Glutamatergic neuron (in vitro differentiated cells): ENCODE measurements around the gene TNS3. TPM values are rescaled to one million over a fixed set of nuclear protein-coding genes. Genes with fewer than 3 reads are reported as not detected.

Experiments
- DNase-seq: peaks from one replicate; pipeline ENCODE4 v3.0.0; 2022
- H3K27ac Mint-ChIP-seq: one replicate; pipeline ENCODE4 v1.8.0; 2020; ENCODE audit warnings: mild to moderate bottlenecking, mixed read lengths, inconsistent platforms; ENCODE audit not compliant: unreplicated experiment
- H3K27me3 Mint-ChIP-seq: one replicate; pipeline ENCODE4 v1.8.0; 2020; ENCODE audit warnings: mild to moderate bottlenecking, moderate library complexity, mixed read lengths, inconsistent platforms; ENCODE audit not compliant: unreplicated experiment
- H3K36me3 Mint-ChIP-seq: one replicate; pipeline ENCODE4 v1.8.0; 2020; ENCODE audit warnings: mild to moderate bottlenecking, mixed read lengths, inconsistent platforms; ENCODE audit not compliant: unreplicated experiment
- H3K4me1 Mint-ChIP-seq: one replicate; pipeline ENCODE4 v1.8.0; 2020; ENCODE audit warnings: mild to moderate bottlenecking, low read depth, mixed read lengths, inconsistent platforms; ENCODE audit not compliant: unreplicated experiment
- H3K4me3 Mint-ChIP-seq: one replicate; pipeline ENCODE4 v1.8.0; 2020; ENCODE audit warnings: mild to moderate bottlenecking, mixed read lengths, inconsistent platforms; ENCODE audit not compliant: unreplicated experiment
- H3K9me3 Mint-ChIP-seq: one replicate; pipeline ENCODE4 v1.8.0; 2020; ENCODE audit warnings: mild to moderate bottlenecking, moderate library complexity, mixed read lengths, inconsistent platforms; ENCODE audit not compliant: unreplicated experiment
- total RNA-seq: library from RNA; stranded (reverse); fragmentation: NEBNext Ultra II Directional; extraction: Animal tissue kit (Norgen Biotek cat#: 25700); gene quantifications from one replicate; pipeline ENCODE4 v1.2.1, GENCODE V29; 2021; ENCODE audit not compliant: unreplicated experiment
- TF ChIP-seq, protein P1 (sequence below): fragments of 200-600 bp; sonication (generic); IDR thresholded peaks from one replicate; pipeline ENCODE4 v1.5.0; 2021; ENCODE audit not compliant: partially characterized antibody, unreplicated experiment

The TNS3 gene
- total RNA-seq, 1 donor from 2014 or later, result 3.8 TPM

DNA sequence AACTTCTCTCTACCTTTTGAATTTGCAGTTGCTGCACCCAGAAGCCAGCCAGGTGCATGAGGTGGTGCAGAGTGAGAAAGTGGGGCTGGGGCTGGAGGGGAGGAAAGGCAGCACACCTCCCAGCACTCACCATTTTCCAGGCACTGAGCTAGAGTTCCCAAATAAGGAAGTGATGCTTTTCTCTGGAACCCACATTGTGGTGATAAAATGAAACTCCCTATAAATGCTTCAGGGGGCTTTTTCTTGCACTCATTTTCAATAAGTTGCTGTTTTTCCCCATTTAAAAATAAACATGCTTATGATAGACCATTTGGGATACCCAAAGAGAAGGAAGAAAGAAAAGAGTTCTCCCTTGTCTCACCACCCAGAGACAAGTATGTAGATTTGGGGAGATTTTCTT is 42.8 kb upstream of the TNS3 start:
- Mint-ChIP-seq H3K36me3 (peaks cover 7% of the 10 kb centered on the region), H3K4me1 (peaks cover 19% of the 10 kb centered on the region), H3K9me3 (peaks cover 4% of the 10 kb centered on the region), H3K4me3 (no peak overlapping the region), H3K27ac (no peak overlapping the region), H3K27me3 (peaks cover 8% of the 10 kb centered on the region)
- TF ChIP-seq, protein P1, sequence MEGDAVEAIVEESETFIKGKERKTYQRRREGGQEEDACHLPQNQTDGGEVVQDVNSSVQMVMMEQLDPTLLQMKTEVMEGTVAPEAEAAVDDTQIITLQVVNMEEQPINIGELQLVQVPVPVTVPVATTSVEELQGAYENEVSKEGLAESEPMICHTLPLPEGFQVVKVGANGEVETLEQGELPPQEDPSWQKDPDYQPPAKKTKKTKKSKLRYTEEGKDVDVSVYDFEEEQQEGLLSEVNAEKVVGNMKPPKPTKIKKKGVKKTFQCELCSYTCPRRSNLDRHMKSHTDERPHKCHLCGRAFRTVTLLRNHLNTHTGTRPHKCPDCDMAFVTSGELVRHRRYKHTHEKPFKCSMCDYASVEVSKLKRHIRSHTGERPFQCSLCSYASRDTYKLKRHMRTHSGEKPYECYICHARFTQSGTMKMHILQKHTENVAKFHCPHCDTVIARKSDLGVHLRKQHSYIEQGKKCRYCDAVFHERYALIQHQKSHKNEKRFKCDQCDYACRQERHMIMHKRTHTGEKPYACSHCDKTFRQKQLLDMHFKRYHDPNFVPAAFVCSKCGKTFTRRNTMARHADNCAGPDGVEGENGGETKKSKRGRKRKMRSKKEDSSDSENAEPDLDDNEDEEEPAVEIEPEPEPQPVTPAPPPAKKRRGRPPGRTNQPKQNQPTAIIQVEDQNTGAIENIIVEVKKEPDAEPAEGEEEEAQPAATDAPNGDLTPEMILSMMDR, result no peak
- no peak for DNase-seq

DNA sequence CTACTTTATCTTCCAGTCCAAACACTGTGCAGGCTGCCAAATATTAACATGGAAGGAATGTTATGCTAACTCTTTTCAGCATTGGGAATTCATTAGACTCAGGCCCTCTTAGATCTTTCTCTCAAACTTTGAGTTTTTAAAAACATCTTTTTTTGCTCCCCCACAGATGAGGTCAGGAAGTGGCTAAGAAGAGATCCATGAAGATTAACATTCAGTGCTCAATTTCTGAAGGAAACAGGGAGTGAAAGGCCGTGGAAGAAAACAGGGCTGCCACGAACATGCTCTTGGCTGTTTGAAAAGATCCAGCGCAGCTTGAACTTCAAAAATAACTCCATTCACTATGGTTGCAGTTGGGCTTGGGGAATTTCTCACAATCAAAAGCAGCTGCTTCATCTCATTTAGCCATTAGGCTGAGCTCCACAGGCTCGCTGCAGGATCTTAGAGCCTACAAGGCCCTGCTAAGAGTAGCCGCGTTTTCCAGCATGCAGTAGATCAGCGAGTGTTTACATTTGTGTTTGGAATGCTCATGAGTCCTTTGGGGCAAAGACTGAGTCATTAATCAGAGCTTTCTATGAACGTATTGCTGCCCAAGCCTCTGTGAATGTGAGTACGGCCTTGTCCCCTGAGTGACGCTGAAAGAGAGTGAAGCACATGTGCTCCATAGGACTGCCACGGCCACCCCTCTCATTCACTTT is 41.2 kb upstream of the TNS3 start:
- Mint-ChIP-seq H3K36me3 (peaks cover 4% of the 10 kb centered on the region), H3K9me3 (peaks cover 4% of the 10 kb centered on the region), H3K4me3 (no peak overlapping the region), H3K27me3 (peaks cover 8% of the 10 kb centered on the region), H3K4me1 (peaks cover 19% of the 10 kb centered on the region), H3K27ac (no peak overlapping the region)
- DNase-seq, result no peak
- TF ChIP-seq, protein P1, result no peak

DNA sequence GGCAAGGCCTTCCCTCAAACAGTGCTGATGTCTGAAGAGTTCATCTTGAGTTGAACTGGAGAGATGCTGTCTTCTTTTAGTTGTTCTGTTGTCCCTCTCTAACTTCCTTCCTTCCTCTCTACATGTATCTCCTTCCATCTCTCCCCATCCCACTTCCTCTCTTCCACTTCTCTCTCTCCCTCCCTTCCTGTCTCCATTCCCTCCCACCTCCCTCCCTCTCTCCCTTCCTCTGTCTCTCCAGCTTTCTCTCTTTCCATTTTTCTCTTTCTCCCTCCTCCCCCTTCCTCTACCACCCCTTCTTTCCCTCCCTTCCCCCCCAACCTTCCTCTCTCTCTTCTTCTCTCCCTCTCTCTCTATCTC is 40.7 kb upstream of the TNS3 start:
- TF ChIP-seq, protein P1, result no peak
- H3K27me3 Mint-ChIP-seq, result peaks cover 8% of the 10 kb centered on the region
- peaks cover 4% of the 10 kb centered on the region for H3K36me3 Mint-ChIP-seq
- H3K4me3 Mint-ChIP-seq, result no peak overlapping the region
- H3K4me1 Mint-ChIP-seq, result peaks cover 19% of the 10 kb centered on the region
- no peak overlapping the region for H3K27ac Mint-ChIP-seq
- no peak for DNase-seq
- peaks cover 4% of the 10 kb centered on the region for H3K9me3 Mint-ChIP-seq

DNA sequence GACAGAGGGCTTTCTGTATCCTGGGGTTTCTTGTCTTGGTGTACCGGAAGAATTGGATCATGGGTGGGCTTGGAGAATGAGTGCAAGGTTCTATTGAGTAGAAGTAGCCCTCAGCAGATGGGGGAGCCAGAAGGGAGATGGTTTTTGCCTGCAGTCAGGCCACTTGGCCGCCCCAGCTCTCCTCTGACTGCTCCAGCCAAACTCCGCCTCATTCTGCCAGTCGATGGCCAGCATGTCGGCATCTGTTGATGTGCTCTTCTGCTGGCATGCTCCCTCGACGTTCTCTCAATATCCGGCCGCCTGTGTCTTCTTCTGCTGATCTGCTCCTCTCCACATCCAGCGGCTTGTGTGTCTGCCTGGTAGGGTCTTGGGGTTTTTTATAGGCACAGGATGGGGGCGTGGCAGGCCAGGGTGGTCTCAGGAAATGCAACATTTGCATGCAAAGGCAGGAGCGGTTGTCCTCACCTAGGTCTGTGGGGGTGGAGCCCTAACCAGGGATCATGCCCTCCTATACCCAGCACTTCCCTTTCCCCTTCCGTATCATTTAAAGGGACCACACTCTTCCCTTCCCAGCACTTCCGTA is 40.2 kb upstream of the TNS3 start:
- Mint-ChIP-seq H3K27ac (no peak overlapping the region), H3K4me3 (no peak overlapping the region), H3K4me1 (peaks cover 19% of the 10 kb centered on the region), H3K27me3 (peaks cover 8% of the 10 kb centered on the region), H3K36me3 (no peaks in the 10 kb centered on the region), H3K9me3 (no peaks in the 10 kb centered on the region)
- TF ChIP-seq, protein P1, result no peak
- DNase-seq, result no peak

DNA sequence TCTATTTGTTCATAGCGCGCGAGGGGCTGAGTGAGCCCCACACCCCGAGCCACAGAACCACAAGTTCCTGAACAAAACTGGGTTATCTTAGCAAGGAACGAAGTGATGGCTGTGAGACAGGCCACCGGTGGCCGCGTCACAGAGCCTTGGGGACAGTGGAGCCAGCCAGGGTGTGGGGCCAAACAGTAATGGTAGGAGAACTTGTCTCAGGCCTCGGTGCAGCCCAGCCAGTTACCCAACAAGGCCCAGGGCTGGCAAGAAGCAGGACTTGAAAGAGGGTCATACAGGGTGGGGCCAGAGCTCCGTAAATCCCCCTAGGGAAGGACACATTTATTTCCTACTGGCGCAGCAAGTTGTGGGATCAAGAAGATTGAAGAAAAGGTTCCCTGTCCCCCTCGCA is 39.4 kb upstream of the TNS3 start:
- DNase-seq, result no peak
- H3K4me3 Mint-ChIP-seq, result no peak overlapping the region
- H3K36me3 Mint-ChIP-seq, result no peaks in the 10 kb centered on the region
- peaks cover 8% of the 10 kb centered on the region for H3K27me3 Mint-ChIP-seq
- TF ChIP-seq, protein P1, result no peak
- H3K4me1 Mint-ChIP-seq, result peaks cover 19% of the 10 kb centered on the region
- H3K27ac Mint-ChIP-seq, result no peak overlapping the region
- no peaks in the 10 kb centered on the region for H3K9me3 Mint-ChIP-seq
